Fibroblast of pulmonary artery (primary cell): Measurements from ENCODE around the gene MYL9.

Experiments used
- DNase-seq: peaks from one replicate; pipeline ENCODE4 v3.0.0-alpha.2; 2010; ENCODE audit warnings: low read depth
- H3K4me3 ChIP-seq: replicated peaks from 2 replicates; pipeline ENCODE4 v1.5.1; 2011; ENCODE audit warnings: low read depth, mild to moderate bottlenecking, control low read depth, low read length, moderate library complexity
- CTCF ChIP-seq: IDR thresholded peaks from 2 replicates; pipeline ENCODE4 v1.5.1; 2011; ENCODE audit warnings: mild to moderate bottlenecking, control low read depth, low read length, inconsistent platforms; ENCODE audit errors: missing control alignments

Gene MYL9

DNA sequence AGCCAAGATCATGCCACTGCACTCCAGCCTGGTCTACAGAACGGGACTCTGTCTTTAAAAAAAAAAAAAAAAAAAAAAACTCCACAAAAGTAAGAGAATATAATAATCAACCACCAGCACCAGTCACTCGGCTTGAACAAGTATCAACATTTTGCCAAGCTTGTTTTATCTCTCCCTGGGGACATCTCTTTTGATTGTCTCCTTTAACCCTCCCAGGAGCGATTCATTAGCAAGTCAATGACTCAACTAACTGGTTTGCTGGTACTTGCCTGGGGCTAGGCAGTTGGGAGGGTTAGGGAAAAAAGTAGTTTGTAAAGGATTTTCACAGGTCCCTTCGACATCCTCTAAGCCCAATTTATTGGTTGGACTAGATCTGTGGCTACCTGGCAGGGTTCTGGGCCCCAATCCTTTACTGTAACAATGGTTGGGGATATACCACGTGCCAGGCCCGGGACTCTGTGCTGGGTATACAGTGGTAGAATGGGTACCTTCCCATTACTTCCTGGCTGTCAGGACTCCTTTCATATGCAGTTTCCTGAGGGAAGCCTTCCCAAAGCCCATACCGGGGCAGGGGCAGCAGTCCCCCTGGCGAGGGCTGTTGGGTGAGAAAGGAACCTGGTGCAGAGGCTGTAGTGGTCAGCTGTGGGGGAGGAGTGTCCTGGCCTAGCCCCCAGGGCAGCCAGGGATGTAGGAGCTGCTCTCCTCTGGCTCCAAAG, 44.2 kb downstream of the MYL9 start:
- DNase-seq = peak; percentile 14
- H3K4me3 ChIP-seq = no peak overlapping the region
- no peak for TF ChIP-seq CTCF

- no peak overlapping the region for H3K4me3 ChIP-seq
- DNase-seq = no peak
- no peak for TF ChIP-seq CTCF
These were observed 46.2 kb downstream of the MYL9 start for GRCh38 chr20:36587388-36588070.

GRCh38 chr20:36591281-36591680, 50.0 kb downstream of the MYL9 start:
- no peak for DNase-seq
- H3K4me3 ChIP-seq = no peak overlapping the region
- no peak for TF ChIP-seq CTCF

- peak; percentile 35 for TF ChIP-seq CTCF
These were observed 50.7 kb downstream of the MYL9 start for GRCh38 chr20:36591854-36592641.

GRCh38 chr20:36593347-36593929, 52.1 kb downstream of the MYL9 start:
- no peak for DNase-seq
- TF ChIP-seq CTCF = no peak
- H3K4me3 ChIP-seq = no peak overlapping the region

More at GRCh38 chr20:36591854-36592641, 50.7 kb downstream of the MYL9 start:
- no peak overlapping the region for H3K4me3 ChIP-seq
- peak; percentile 35 for DNase-seq

GRCh38 chr20:36599912-36600345, 58.6 kb downstream of the MYL9 start:
- no peak for DNase-seq
- no peak for TF ChIP-seq CTCF
- no peak overlapping the region for H3K4me3 ChIP-seq
